Keratinocyte (primary cell): ENCODE measurements around the gene ABLIM2.

Source experiments
- CTCF ChIP-seq, 3 experiments: IDR thresholded peaks in 1 of 3; conservative IDR thresholded peaks in 1 of 3; optimal IDR thresholded peaks in 1 of 3; 2 replicates in 2 of 3; 3 replicates in 1 of 3; pipeline versions ENCODE3 to v1.5.1; 2011; ENCODE audit warnings: low read length in 3 of 3, mild to moderate bottlenecking in 3 of 3, moderate library complexity in 2 of 3, control low read depth in 1 of 3, inconsistent platforms in 1 of 3; ENCODE audit not compliant: insufficient read depth in 2 of 3; ENCODE audit errors: extremely low read depth in 1 of 3
- EZH2 ChIP-seq: IDR thresholded peaks from one replicate; pipeline ENCODE4 v1.6.1; 2012; ENCODE audit warnings: inconsistent platforms, mild to moderate bottlenecking, low read length, moderate library complexity

- TF ChIP-seq CTCF (optimal IDR thresholded peaks at IDR 0.05 in 1 of 3, IDR thresholded peaks at IDR 0.05 in 1 of 3, conservative IDR thresholded peaks at IDR 0.05 in 1 of 3; ENCODE audit: extremely low read depth in 1 of 3, insufficient read depth in 2 of 3, low read length in 3 of 3) (no peak), EZH2 (no peak)
Observed at GRCh38 chr4:8201321-8201781, 42.7 kb upstream of the ABLIM2 start.
